Left ventricle myocardium inferior (tissue), 1 donor: ENCODE measurements around the gene DARS1. TPM values are rescaled to one million over a fixed set of nuclear protein-coding genes. Genes with fewer than 3 reads are reported as not detected.

Experiments
- DNase-seq: peaks from one replicate; pipeline ENCODE4 v3.0.0-alpha.2; 2020
- H3K27ac ChIP-seq: fragments of 200-600 bp; replicated peaks from 2 replicates; pipeline ENCODE4 v1.8.0; 2021
- H3K27me3 ChIP-seq: fragments of 200-600 bp; 2 replicates; pipeline ENCODE4 v1.8.0; 2021; ENCODE audit warnings: low read depth
- H3K36me3 ChIP-seq: fragments of 200-600 bp; 2 replicates; pipeline ENCODE4 v1.8.0; 2021
- H3K4me1 ChIP-seq: fragments of 200-600 bp; 2 replicates; pipeline ENCODE4 v1.8.0; 2021
- H3K4me3 ChIP-seq: fragments of 200-600 bp; 2 replicates; pipeline ENCODE4 v1.8.0; 2021; ENCODE audit warnings: mild to moderate bottlenecking, moderate library complexity
- H3K9me3 ChIP-seq: fragments of 200-600 bp; replicated peaks from 2 replicates; pipeline ENCODE4 v1.8.0; 2021
- intact Hi-C: fragments of 100-400 bp; cut with micrococcal nuclease; formaldehyde crosslinking; loops from one replicate; pipeline ENCODE4 v1.11.0; 2022
- total RNA-seq: library from RNA; stranded (reverse); fragmentation: NEBNext Ultra II Directional; extraction: Animal tissue kit (Norgen Biotek cat#: 25700); gene quantifications from one replicate; pipeline ENCODE4 v1.2.1, GENCODE V29; 2021
- TF ChIP-seq, protein P1 (sequence below): fragments of 200-600 bp; IDR thresholded peaks from 2 replicates; pipeline ENCODE4 v1.8.0; 2021; ENCODE audit warnings: antibody characterized with exemption, mild to moderate bottlenecking, borderline replicate concordance
- donor health status: DM: no; HTN: yes; CAD: no; lungs with severe emphysema.

Gene DARS1
- total RNA-seq, 1 donor from 2014 or later = 56.3 TPM

DNA sequence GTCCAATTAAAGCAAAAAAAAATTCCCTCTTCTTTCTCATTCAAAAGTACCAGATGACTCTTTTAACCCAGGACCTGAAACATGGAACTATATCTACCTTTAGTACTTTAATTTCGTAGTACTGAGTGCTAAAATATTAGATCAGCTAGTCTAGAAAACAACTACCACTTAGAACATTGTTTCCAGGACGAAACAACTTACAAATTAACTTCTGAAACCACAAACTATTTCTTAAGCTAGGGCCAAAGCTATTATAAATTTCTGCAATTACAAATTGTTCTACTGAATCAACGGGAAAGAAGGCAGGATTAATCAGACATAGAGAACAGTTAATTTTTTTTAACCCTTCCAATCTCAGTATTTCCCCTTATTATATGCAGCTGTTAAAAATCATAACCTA lies 39.9 kb downstream of the DARS1 start:
- Histone ChIP-seq H3K36me3 (peaks cover 16% of the 10 kb centered on the region), H3K9me3 (no peaks in the 10 kb centered on the region), H3K4me1 (peaks cover 25% of the 10 kb centered on the region), H3K27me3 (no peaks in the 10 kb centered on the region), H3K4me3 (no peak overlapping the region), H3K27ac (no peak overlapping the region)
- DNase-seq = no peak
- TF ChIP-seq, protein P1, sequence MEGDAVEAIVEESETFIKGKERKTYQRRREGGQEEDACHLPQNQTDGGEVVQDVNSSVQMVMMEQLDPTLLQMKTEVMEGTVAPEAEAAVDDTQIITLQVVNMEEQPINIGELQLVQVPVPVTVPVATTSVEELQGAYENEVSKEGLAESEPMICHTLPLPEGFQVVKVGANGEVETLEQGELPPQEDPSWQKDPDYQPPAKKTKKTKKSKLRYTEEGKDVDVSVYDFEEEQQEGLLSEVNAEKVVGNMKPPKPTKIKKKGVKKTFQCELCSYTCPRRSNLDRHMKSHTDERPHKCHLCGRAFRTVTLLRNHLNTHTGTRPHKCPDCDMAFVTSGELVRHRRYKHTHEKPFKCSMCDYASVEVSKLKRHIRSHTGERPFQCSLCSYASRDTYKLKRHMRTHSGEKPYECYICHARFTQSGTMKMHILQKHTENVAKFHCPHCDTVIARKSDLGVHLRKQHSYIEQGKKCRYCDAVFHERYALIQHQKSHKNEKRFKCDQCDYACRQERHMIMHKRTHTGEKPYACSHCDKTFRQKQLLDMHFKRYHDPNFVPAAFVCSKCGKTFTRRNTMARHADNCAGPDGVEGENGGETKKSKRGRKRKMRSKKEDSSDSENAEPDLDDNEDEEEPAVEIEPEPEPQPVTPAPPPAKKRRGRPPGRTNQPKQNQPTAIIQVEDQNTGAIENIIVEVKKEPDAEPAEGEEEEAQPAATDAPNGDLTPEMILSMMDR = no peak
- intact Hi-C loops = no loop called here

DNA sequence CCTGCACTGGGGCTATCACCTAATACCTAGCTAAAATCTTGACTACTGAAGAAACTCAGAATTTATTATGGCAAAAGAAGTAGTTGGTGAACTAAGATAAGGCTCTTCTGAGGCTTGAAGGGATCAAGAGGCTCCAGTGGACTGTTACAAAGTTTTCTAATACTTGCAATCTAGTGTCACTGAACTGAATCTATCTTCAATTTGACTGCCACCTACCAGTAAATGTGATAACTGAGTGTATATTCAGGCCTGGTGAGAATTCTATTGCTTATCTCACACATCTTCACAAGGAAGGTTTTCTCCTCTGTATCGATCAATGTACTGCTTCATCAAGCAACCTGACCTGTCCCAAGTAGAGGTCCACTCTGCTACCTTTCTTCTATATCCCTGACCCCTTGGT lies 40.8 kb downstream of the DARS1 start:
- TF ChIP-seq, protein P1 = no peak
- Histone ChIP-seq H3K27me3 (no peaks in the 10 kb centered on the region), H3K36me3 (peaks cover 16% of the 10 kb centered on the region), H3K4me1 (peaks cover 16% of the 10 kb centered on the region), H3K27ac (no peak overlapping the region), H3K9me3 (no peaks in the 10 kb centered on the region), H3K4me3 (no peak overlapping the region)
- intact Hi-C loops = no loop called here
- no peak for DNase-seq

DNA sequence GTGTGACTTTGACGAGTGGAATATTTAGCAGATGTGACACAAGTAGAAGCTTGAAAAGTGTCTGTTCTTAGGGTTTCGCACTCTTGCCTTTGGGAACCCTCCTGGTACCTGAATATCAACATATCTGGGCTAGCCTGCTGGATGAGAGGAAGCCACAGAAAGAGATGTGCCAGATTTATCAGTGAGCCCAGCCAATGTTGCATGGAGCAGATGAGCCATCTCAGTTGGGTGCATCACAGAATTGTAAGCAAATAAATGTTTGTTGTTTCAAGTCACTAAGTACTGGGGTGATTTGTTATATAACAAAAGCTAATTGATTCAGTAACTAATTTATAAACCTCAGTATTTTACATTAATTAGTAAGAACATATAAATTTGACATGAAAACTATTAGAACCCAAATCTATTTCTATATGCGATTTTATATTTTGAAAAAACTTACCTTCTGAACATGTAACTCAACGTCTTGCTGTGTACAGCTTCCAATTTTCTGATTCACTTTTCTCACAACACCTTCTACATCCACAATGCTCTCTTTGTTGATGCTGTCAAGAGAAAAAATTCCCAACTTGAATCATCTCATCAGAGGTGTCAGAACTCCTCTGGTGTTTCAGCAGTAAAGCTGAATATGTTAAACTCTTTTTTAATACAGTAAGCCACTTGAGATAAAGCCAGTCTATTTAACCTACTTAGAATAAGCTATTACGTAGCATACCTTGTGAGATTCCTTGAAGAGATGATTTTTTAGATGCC lies 42.3 kb downstream of the DARS1 start:
- peaks cover under 1% of the 10 kb centered on the region for H3K4me1 ChIP-seq
- TF ChIP-seq, protein P1 = no peak
- intact Hi-C loops = no loop called here
- H3K27ac ChIP-seq = no peak overlapping the region
- no peaks in the 10 kb centered on the region for H3K27me3 ChIP-seq
- H3K4me3 ChIP-seq = no peak overlapping the region
- H3K9me3 ChIP-seq = no peaks in the 10 kb centered on the region
- DNase-seq = no peak
- peaks cover 16% of the 10 kb centered on the region for H3K36me3 ChIP-seq

DNA sequence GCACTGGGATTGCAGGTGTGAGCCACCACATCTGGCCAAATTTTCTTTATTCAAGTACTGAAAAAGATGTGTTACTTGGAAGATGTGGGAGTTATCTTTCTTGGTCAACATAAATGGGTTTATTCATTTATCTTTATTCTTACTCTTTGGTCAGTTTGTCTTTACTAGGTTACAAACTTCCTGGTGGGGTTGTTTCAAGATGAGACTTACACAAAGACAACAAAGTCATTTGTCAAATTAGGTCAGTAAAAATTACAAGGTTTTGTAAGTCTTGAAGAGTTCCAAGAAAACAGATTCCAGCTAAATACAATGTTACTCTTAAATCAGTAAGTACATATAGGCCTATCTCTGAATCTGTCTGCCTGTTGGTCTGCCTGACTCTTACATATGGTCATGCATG lies 48.9 kb downstream of the DARS1 start:
- TF ChIP-seq, protein P1 = no peak
- Histone ChIP-seq H3K27ac (no peak overlapping the region), H3K36me3 (peaks cover 24% of the 10 kb centered on the region), H3K4me1 (peaks cover 7% of the 10 kb centered on the region), H3K4me3 (no peak overlapping the region), H3K27me3 (no peaks in the 10 kb centered on the region), H3K9me3 (no peaks in the 10 kb centered on the region)
- DNase-seq = no peak
- intact Hi-C loops = no loop called here

DNA sequence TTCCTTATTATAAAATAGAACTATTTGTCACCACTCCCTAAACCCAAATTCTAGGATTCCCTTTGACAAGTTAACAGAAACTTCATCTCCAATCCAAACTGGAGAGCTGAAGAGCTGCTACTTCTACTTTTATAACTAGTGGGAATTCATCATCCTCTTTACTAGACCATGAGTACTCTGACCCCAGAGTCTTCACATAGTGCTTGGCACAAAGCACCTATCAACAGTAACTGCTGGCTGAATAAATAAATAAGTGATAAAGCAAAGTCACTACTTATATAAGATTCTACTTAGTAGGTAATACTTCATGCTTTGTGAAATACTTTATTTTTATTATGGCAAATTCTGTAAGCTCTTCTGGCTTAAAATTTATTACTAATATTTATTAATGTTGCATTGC lies 49.5 kb downstream of the DARS1 start:
- H3K27me3 ChIP-seq = no peaks in the 10 kb centered on the region
- peaks cover 7% of the 10 kb centered on the region for H3K4me1 ChIP-seq
- intact Hi-C loops = no loop called here
- no peaks in the 10 kb centered on the region for H3K9me3 ChIP-seq
- H3K36me3 ChIP-seq = peaks cover 30% of the 10 kb centered on the region
- no peak overlapping the region for H3K4me3 ChIP-seq
- TF ChIP-seq, protein P1 = no peak
- no peak for DNase-seq
- no peak overlapping the region for H3K27ac ChIP-seq
